ENCODE measurements around the gene KRT72.

The KRT72 gene

GRCh38 chr12:52600941-52601481 is at the start of gene KRT72:
Gene KRT72, minus strand, starts transcription at chr12:52601463. Its CDS starts 11 bp downstream, at chr12:52601452.
- TF ChIP-seq, protein P1, sequence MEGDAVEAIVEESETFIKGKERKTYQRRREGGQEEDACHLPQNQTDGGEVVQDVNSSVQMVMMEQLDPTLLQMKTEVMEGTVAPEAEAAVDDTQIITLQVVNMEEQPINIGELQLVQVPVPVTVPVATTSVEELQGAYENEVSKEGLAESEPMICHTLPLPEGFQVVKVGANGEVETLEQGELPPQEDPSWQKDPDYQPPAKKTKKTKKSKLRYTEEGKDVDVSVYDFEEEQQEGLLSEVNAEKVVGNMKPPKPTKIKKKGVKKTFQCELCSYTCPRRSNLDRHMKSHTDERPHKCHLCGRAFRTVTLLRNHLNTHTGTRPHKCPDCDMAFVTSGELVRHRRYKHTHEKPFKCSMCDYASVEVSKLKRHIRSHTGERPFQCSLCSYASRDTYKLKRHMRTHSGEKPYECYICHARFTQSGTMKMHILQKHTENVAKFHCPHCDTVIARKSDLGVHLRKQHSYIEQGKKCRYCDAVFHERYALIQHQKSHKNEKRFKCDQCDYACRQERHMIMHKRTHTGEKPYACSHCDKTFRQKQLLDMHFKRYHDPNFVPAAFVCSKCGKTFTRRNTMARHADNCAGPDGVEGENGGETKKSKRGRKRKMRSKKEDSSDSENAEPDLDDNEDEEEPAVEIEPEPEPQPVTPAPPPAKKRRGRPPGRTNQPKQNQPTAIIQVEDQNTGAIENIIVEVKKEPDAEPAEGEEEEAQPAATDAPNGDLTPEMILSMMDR (IDR thresholded peaks at IDR 0.05; ENCODE audit: borderline replicate concordance, insufficient read depth, low read depth, low read length) = no peak
- no peak within 1 kb of the TSS for H3K4me3 ChIP-seq (ENCODE audit: low read depth, low read length)

GRCh38 chr12:52650520-52651081 is 49.3 kb upstream of the KRT72 start:
- H3K4me3 ChIP-seq (ENCODE audit: low read depth, low read length) = no peak overlapping the region
- TF ChIP-seq, protein P1 (IDR thresholded peaks at IDR 0.05; ENCODE audit: borderline replicate concordance, insufficient read depth, low read depth, low read length) = no peak

GRCh38 chr12:52649066-52649465 is 47.8 kb upstream of the KRT72 start:
- H3K4me3 ChIP-seq (ENCODE audit: low read depth, low read length) = no peak overlapping the region
- TF ChIP-seq, protein P1 (IDR thresholded peaks at IDR 0.05; ENCODE audit: borderline replicate concordance, insufficient read depth, low read depth, low read length) = no peak

DNA sequence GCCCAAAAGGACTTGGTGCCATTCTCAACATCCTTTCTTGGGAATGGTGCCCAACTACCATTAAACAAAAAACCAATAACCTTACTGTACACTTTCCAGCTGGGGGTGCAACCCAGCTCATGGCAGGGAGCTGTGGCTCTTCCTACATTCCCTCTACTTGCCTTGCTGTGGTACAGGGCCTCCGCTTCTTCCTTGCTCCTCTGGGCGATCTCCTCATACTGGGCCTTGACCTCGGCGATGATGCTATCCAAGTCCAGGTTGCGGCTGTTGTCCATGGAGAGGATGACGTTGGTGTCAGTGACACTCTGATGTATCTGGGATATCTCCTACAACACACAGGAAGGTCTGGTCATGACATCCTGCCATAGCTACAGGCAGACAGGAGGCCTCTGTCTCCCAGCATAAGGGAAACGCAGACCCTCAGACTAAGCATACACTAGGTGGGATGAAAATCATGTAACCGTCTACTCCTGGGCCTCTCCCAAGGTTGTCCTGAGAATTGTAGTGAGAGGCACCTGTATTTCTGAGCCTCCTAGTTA is 46.8 kb upstream of the KRT72 start:
- H3K4me3 ChIP-seq (ENCODE audit: low read depth, low read length) = no peak overlapping the region
- TF ChIP-seq, protein P1 (IDR thresholded peaks at IDR 0.05; ENCODE audit: borderline replicate concordance, insufficient read depth, low read depth, low read length) = no peak

DNA sequence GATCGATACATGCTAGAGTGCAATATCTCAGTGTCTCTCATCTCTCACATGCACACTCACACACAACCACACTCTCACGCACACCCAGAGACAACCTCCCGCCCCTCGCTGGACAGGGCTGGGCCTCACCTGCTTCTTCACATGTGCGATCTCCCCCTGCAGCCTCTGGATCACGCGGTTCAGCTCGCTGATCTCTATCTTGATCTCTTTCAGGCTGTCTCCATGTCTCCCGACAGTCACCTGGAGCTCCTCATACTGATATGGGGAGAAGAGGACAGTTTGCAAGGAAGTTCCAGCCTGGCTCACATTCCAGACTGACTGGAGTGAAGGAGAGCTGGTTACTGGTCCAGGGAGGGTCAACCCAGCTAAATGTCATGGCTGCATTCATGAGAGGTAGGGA is 46.3 kb upstream of the KRT72 start:
- TF ChIP-seq, protein P1 (IDR thresholded peaks at IDR 0.05; ENCODE audit: borderline replicate concordance, insufficient read depth, low read depth, low read length) = no peak
- H3K4me3 ChIP-seq (ENCODE audit: low read depth, low read length) = no peak overlapping the region

- H3K4me3 ChIP-seq (ENCODE audit: low read depth, low read length) = no peak overlapping the region
- TF ChIP-seq, protein P1 (IDR thresholded peaks at IDR 0.05; ENCODE audit: borderline replicate concordance, insufficient read depth, low read depth, low read length) = no peak
Observed at GRCh38 chr12:52646613-52647012, 45.4 kb upstream of the KRT72 start.

- TF ChIP-seq, protein P1 (IDR thresholded peaks at IDR 0.05; ENCODE audit: borderline replicate concordance, insufficient read depth, low read depth, low read length) = no peak
- no peak overlapping the region for H3K4me3 ChIP-seq (ENCODE audit: low read depth, low read length)
Observed at GRCh38 chr12:52645982-52646381, 44.7 kb upstream of the KRT72 start.

Data from GM12875 (cell line).